ENCODE measurements around the gene GTSE1.

Gene GTSE1

DNA sequence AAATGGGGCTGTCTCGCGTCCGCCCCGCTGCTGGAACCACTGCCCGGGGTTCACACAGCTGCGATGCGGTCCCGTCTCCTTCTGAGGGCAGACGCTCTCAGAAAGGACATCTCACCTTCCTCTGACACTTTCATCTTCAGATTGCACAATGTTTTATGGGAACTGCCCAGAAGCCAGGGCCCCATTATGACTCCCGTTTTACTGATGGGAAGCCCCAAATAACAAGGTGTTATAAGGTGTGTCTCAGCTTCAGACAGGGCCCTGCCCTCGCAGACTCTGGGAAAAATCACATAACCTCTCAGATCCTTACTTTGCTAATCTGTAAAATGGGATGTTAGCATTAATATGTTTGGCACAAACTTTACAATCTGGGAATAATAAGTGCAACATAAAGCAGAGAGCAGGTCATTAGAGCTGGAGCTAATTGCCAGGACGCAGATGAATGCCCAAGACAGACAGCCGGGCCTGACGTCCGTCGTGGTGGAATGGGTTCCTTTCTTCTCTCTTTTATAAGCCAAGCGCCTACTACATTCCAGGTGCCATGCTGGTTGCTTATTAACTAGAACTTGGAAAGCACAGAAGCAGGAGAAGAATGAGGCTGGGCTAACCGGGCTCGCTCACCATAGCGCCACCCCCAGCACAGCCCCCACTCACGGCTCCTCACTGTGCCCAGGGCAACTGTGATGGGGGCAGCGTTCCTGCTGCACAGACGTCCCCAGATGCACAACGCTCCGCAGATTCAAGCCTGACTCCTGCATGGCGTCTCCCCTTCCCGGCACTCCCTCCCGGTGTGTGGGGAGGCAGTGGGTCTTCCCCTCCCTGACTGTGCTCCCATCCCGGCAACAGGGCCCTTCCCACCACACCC is 82.6 kb downstream of the GTSE1 start:
- no peak for DNase-seq (ENCODE audit: low read depth in 2 of 2)

DNA sequence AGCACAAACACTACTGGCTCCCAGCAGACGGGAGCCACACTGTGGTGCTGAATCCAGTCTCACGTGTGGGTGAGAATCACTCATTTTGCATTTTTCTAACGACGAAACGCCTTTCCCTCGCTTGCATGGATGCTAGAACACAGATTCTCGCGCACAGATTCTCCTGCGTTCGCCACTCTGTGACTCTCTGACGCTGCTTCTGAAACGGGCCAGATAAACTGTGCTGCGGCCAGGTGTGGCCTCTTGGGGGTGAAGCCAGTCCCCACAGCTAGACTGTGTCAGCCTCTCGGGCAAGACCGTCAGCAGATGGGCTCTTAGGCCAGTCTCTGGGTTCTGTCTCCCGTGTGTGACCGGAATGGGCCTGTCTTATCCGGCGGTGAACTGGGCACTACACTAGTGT is 83.4 kb downstream of the GTSE1 start:
- no peak for DNase-seq (ENCODE audit: low read depth in 2 of 2)

All from stimulated activated CD4-positive, alpha-beta T cell treated with anti-CD3 and anti-CD28 coated beads, Interleukin-1b, Interleukin-23, amount 100 ng/mL, for 1 hour (primary cell).